Prostate gland (tissue), 2 donors: ENCODE data around the gene ZNF280B. TPM values are rescaled to one million over a fixed set of nuclear protein-coding genes. Genes with fewer than 3 reads are reported as not detected.

Experiments used
- DNase-seq: peaks from one replicate; pipeline ENCODE4 v3.0.0-alpha.2; 2019; ENCODE audit warnings: low spot score
- H3K27ac ChIP-seq, 2 donors: fragments of 200-600 bp; sonication (generic); 2 replicates each; pipeline ENCODE4 v1.5.1; 2017 to 2019
- H3K27me3 ChIP-seq: fragments of 200-600 bp; sonication (generic); replicated peaks from 2 replicates; pipeline ENCODE4 v1.5.1; 2019; ENCODE audit not compliant: insufficient read depth
- H3K36me3 ChIP-seq, 2 donors: fragments of 200-600 bp; sonication (generic); 1 replicate in 1 of 2; 2 replicates in 1 of 2; pipeline versions ENCODE4 v1.5.1 to v1.8.1; 2017 to 2019
- H3K4me1 ChIP-seq: fragments of 200-600 bp; sonication (generic); replicated peaks from 2 replicates; pipeline ENCODE4 v1.5.1; 2019
- H3K4me3 ChIP-seq, 2 donors: fragments of 200-600 bp; sonication (generic); 2 replicates each; pipeline ENCODE4 v1.5.1; 2017 to 2019
- H3K9me3 ChIP-seq: fragments of 200-600 bp; sonication (generic); 2 replicates; pipeline ENCODE4 v1.5.1; 2017
- POLR2A ChIP-seq: fragments of 450-650 bp; IDR thresholded peaks from one replicate; pipeline ENCODE4 v1.6.1; 2016; ENCODE audit warnings: antibody characterized with exemption, mild to moderate bottlenecking
- POLR2AphosphoS5 ChIP-seq: sonication (generic); formaldehyde crosslinking; IDR thresholded peaks from one replicate; pipeline ENCODE4 v1.6.1; 2017; ENCODE audit warnings: antibody characterized with exemption
- WGBS: methylation state at CpG from one replicate; pipeline ENCODE4 v1.1.5; 2018; 5-methylcytosine and 5-hydroxymethylcytosine counted together
- intact Hi-C: fragments of 100-400 bp; cut with DNase I; formaldehyde crosslinking; loops from one replicate; pipeline ENCODE4 v1.14.2; 2022
- total RNA-seq, 2 donors: library from RNA; depleted of rRNA; stranded (reverse); fragments of >200 nt; gene quantifications; one replicate each; pipeline ENCODE4 v1.1.0, GENCODE V29; 2016
- TF ChIP-seq, protein P1 (sequence below), 4 experiments: fragments of 200-600 bp in 2 of 4; fragments of 450-650 bp in 2 of 4; sonication (generic) in 2 of 4; IDR thresholded peaks; 1 replicate in 3 of 4; 2 replicates in 1 of 4; pipeline ENCODE4 v1.5.1; 2016 to 2019; ENCODE audit warnings: antibody characterized with exemption in 4 of 4, mild to moderate bottlenecking in 2 of 4, moderate library complexity in 2 of 4

ZNF280B gene
- total RNA-seq, 2 donors from 2014 or later = 0.50 to 33.9 TPM

DNA sequence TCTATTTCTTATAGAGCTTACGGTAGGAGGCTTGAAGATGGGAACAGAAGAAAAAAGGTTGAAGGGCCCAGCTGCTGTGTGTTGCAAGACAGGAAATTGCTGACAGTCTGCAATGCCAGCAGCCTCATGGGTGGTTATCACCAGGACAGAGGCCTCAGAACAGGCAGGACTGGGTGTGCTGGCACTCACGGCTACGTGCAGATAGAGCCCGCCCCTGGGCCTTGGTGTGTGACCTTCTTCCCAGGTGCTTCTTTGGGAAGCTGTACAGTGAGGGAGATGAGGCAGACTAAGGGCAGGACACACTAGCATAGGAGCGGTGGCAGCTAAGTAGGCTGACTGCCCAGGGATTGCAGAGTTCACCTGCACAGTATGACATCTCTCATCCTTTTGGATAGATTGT, 37.9 kb upstream of the ZNF280B start:
- no peak overlapping the region for H3K27ac ChIP-seq
- WGBS = 53% methylated on average over 5 of the region's 5 CpGs
- no peak overlapping the region for H3K4me3 ChIP-seq
- TF ChIP-seq POLR2AphosphoS5 (no peak), POLR2A (no peak)
- TF ChIP-seq, protein P1, sequence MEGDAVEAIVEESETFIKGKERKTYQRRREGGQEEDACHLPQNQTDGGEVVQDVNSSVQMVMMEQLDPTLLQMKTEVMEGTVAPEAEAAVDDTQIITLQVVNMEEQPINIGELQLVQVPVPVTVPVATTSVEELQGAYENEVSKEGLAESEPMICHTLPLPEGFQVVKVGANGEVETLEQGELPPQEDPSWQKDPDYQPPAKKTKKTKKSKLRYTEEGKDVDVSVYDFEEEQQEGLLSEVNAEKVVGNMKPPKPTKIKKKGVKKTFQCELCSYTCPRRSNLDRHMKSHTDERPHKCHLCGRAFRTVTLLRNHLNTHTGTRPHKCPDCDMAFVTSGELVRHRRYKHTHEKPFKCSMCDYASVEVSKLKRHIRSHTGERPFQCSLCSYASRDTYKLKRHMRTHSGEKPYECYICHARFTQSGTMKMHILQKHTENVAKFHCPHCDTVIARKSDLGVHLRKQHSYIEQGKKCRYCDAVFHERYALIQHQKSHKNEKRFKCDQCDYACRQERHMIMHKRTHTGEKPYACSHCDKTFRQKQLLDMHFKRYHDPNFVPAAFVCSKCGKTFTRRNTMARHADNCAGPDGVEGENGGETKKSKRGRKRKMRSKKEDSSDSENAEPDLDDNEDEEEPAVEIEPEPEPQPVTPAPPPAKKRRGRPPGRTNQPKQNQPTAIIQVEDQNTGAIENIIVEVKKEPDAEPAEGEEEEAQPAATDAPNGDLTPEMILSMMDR (IDR thresholded peaks at IDR 0.05) = no peak
- H3K9me3 ChIP-seq = no peaks in the 10 kb centered on the region
- DNase-seq = no peak
- no peaks in the 10 kb centered on the region for H3K4me1 ChIP-seq
- intact Hi-C loops = no loop called here
- H3K36me3 ChIP-seq = no peaks in the 10 kb centered on the region
- no peaks in the 10 kb centered on the region for H3K27me3 ChIP-seq

DNA sequence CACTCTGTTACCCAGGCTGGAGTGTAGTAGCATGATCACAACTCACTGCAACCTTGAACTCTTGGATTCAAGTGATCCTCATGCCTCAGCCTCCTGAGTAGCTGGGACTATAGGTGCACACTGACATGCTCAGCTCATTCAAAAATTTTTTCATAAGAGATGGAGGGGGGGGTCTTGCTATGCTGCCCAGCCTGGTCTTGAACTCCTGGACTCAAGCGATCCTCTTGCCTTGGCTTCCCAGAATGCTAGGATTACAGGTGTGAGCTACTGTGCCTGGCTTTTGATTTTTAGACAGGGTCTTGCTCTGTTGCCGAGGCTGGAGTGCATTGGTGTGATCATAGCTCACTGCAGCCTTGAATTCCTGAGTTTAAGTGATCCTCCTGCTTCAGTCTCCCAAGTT, 36.5 kb upstream of the ZNF280B start:
- intact Hi-C loops = no loop called here
- Histone ChIP-seq H3K27ac (no peak overlapping the region), H3K4me1 (no peaks in the 10 kb centered on the region), H3K36me3 (no peaks in the 10 kb centered on the region), H3K27me3 (no peaks in the 10 kb centered on the region), H3K4me3 (no peak overlapping the region), H3K9me3 (no peaks in the 10 kb centered on the region)
- TF ChIP-seq POLR2AphosphoS5 (no peak), POLR2A (no peak)
- TF ChIP-seq, protein P1 (IDR thresholded peaks at IDR 0.05) = no peak
- no peak for DNase-seq
- 83% methylated on average over 2 of the region's 2 CpGs for WGBS

- DNase-seq = no peak
- WGBS = 75% methylated on average over 7 of the region's 7 CpGs
- Histone ChIP-seq H3K4me3 (no peak overlapping the region), H3K4me1 (no peaks in the 10 kb centered on the region), H3K27me3 (peaks cover 2% of the 10 kb centered on the region), H3K9me3 (no peaks in the 10 kb centered on the region), H3K36me3 (no peaks in the 10 kb centered on the region), H3K27ac (no peak overlapping the region)
- intact Hi-C loops = no loop called here
- TF ChIP-seq POLR2AphosphoS5 = no peak
Observed at GRCh38 chr22:22538226-22538989, 29.9 kb upstream of the ZNF280B start.

DNA sequence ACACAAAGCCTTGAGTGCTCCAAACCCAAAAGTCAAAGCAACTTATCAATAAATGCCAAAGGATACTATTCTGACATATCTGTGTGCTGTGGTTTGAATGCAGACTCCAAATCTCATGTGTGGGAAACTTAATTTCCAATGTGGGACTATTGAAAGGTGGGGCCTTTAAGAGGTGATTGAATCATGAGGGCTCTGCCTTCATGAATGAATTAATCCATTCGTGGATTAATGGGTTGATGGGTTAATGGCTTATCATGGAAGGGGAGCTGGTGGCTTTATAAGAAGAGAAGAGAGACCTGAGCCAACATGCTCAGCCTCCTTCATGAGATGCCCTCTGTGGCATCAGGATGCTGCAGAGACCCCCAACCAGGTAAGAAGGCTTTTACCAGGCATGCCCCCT, 28.4 kb upstream of the ZNF280B start:
- peaks cover 2% of the 10 kb centered on the region for H3K27me3 ChIP-seq
- no peaks in the 10 kb centered on the region for H3K9me3 ChIP-seq
- DNase-seq = no peak
- no peaks in the 10 kb centered on the region for H3K36me3 ChIP-seq
- no peaks in the 10 kb centered on the region for H3K4me1 ChIP-seq
- H3K27ac ChIP-seq = no peak overlapping the region
- intact Hi-C loops = no loop called here
- TF ChIP-seq POLR2A (no peak), POLR2AphosphoS5 (no peak)
- TF ChIP-seq, protein P1 (IDR thresholded peaks at IDR 0.05) = no peak
- no peak overlapping the region for H3K4me3 ChIP-seq
- 64% methylated on average over 1 of the region's 1 CpG for WGBS

DNA sequence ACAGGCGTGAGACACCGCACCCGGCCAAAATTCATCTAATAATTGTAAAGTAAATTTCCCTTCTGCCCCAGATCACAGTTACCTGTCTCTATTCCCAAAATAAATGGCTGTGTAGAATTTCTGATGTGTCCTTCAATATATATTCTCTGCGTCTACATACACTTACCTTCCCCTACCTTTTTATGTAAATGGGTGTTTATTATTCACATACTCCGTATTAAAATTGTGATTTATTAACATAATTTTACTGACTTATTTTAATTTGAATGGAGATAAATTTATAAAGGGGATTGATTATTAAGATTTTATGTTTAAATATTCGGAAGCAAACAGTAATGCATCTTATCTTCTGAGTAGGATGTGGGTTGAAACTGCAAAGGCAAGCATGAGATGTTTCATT, 28.0 kb upstream of the ZNF280B start:
- no peaks in the 10 kb centered on the region for H3K36me3 ChIP-seq
- no peak for TF ChIP-seq POLR2AphosphoS5
- TF ChIP-seq, protein P1 (IDR thresholded peaks at IDR 0.05) = no peak
- no peak for TF ChIP-seq POLR2A
- WGBS = 80% methylated on average over 6 of the region's 6 CpGs
- no peaks in the 10 kb centered on the region for H3K9me3 ChIP-seq
- no peak overlapping the region for H3K4me3 ChIP-seq
- no peak for DNase-seq
- H3K4me1 ChIP-seq = no peaks in the 10 kb centered on the region
- intact Hi-C loops = no loop called here
- peaks cover 2% of the 10 kb centered on the region for H3K27me3 ChIP-seq
- no peak overlapping the region for H3K27ac ChIP-seq
